ENCODE data around the gene TMEM179. TPM values are rescaled to one million over a fixed set of nuclear protein-coding genes. Genes with fewer than 3 reads are reported as not detected.
"Not testable (repeated sequence)": the region's sequence is repeated elsewhere in the genome, so short reads cannot be mapped to it uniquely, and the experiment has no call there.

TMEM179 gene
- total RNA-seq, 1 experiment from 2014 or later, result not detected

DNA sequence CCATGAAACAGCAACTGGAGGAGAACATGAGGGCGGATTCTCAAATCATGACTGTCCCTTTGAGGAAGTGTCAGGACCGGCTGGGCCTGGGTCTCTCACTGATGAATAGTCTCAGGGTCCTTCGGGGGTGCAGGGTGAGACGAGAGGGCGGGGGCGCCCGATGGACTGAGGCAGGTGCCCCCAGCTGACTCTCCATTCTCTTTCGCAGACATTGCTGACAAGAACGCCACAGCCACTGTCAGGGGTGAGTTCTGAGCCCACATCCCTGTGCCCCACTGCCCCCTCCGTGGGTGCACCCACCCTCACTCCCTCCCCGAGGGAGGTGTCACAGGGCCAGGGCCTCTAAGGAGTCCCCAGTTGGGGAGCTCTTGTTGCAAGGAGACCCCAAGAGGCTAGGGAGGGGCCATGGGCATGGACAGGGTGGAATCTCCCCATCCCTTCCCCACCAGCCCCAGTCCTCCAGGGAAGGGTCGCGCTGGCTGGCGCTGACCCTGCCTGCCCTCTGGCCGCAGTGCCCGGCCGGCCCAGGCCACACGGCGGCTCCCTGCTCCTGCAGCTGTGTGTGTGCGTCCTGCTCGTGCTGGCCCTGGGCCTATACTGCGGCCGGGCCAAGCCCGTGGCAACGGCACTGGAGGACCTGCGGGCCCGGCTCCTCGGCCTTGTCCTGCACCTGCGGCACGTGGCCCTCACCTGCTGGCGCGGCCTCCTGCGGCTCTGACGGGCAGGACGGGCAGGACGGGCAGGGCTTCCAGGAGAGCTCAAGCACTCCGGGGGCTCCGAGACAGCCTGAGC is 16.3 kb downstream of the TMEM179 start:
- no peak for DNase-seq (ENCODE audit: low spot score)

DNA sequence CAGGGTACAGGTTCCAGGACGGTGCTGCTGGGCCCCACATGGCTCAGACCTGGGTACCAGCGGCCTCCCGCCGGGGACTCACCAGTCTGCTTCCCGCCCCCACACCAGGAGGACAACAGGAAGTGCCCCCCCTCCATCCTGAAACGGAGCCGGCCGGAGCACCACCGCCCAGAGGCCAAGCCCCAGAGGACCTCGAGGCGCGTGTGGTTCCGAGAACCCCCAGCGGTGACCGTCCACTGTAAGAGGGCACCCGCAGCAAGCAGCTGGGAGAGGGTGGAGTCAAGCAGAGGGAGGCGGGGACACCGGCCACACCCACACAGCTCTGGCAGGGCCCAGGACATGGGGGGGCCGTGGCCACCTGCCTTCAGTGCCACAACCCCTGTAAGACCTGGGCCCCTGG is 16.9 kb downstream of the TMEM179 start:
- no peak for DNase-seq (ENCODE audit: low spot score)

GRCh38 chr14:104586832-104587620 is 17.5 kb downstream of the TMEM179 start:
- no peak for DNase-seq (ENCODE audit: low spot score)

DNA sequence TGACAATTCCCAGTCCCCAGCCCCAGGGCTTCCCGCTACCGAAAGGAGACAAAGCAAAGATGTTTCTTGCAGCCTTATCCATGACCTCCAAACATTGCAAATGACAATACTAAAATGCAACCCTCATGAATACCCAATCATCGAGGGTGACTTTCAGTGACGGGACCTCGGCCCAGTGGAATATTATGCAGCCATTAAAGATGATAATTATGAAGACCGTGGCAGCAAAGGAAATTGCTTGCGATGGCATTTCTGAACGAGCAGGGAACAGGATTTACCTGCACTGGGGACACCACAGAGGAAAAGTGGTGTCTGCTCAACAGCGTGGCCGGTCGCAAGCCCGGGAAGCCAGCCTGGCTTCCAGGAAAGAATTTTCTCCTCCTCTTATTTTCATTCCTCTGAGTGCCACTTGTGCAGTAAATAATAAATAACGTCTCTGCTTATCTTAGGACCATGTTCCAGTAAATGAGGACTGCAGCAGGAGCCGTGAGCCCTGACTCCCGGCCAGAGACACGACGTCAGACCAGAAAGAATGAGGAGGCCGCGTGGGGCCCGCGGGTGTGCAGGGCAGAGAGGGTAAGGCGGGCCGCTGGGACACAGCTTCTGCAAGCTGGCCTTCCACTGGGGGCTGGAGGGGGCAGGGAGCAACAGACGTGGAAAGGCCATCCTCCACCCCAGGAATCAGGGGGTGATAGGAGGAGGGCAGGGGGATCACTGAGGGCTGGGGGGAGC is 18.4 kb downstream of the TMEM179 start:
- no peak for DNase-seq (ENCODE audit: low spot score)

GRCh38 chr14:104584557-104584956 is 20.0 kb downstream of the TMEM179 start:
- no peak for DNase-seq (ENCODE audit: low spot score)

DNA sequence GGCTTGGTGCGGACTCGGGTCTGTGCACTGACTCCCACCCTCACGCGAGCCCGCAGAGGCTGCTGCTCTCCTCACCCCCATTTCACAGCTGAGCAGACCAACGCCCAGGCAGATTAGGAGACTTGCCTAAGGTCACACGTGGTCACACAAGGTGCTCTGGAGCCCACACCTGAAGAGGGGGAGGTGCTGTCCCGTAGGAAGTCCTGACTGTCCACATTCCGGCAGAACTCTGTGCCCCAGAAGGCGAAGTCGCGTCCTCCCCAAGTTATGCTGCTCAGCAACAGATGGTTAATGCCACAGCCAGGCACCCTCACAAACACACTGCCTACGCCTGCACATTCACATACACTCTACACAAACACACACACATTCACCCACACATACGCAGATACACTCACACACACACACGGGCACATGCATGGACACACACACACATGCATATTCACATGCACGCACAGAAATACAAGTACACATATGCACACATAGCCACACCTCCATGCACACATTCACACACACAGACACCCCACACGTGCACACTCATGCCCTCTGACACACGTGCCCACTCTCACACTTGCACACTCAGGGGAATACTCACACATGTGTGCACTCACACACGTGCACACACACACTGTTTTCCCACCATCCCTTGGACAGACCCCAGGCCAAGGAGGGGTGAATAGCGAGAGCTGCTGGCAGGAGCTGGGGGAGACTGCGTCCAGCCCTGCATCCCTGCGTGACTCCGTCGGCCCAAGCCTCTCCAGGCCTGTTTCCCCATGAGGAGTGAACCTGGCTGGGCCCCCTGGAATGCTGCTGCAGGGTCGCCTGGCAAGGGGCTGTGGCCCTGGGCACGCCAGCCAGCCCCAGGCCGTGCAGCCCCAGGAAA is 20.9 kb downstream of the TMEM179 start:
- no peak for DNase-seq (ENCODE audit: low spot score)

DNA sequence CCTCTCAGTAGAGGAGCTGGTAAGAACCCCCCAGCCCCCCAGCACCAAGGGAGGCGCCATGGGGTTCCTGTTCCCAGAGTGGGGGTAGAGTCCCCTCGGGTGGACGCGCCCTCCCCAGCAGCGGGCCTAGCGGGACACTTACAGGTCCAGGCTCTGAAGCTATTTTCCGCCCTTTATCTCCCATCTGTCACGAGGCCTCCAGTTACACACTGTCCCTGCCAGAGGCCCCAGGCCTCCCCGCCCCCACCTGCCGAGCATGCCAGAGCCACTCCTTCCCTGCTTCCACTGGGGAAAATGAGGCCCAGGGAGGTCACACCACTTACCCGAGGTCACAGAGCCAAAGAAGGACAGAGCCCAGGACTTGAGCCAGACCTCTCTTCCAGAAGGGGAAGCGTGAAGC is 21.9 kb downstream of the TMEM179 start:
- no peak for DNase-seq (ENCODE audit: low spot score)

- no peak for DNase-seq (ENCODE audit: low spot score)
Observed at GRCh38 chr14:104582005-104582404, 22.6 kb downstream of the TMEM179 start.

DNA sequence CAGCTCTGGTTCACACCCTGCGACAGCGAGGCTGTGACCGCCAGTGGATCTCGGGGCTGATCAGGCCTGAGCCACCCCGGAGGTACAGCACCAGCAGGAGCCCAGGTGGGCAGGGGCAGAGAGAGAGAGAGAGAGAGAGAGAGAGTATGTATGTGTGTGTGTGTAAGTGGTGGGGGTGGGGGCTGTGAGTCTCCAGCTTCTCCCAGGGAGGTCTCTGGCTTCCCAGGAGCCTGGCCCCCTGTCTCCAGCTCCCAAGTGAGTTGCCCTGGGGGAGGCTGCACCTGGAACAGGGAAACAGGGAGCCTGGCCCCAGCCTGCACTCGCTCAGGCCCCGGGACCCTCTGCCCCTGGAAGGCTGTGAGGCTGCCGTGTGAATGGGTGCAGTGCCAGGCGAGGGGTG is 23.1 kb downstream of the TMEM179 start:
- no peak for DNase-seq (ENCODE audit: low spot score)

GRCh38 chr14:104580961-104581360 is 23.6 kb downstream of the TMEM179 start:
- DNase-seq (ENCODE audit: low spot score), result peak; percentile 59

DNA sequence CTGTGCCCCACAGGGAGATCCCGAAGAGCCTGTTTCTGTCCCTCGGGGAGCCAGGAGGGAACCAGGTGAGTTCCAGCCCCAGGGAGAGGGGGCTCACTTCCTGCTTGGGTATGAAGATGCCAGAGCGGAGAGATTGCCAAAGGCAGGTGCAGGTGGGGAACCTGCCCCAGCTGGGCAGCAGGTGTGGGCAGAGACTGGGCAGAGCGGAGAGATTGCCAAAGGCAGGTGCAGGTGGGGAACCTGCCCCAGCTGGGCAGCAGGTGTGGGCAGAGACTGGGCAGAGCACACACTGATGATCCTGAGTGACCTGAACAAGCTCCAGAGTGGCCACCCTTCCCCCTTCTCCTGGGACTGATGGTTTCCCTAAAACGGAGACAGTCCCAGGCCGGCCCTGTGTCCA is 24.6 kb downstream of the TMEM179 start:
- DNase-seq (ENCODE audit: low spot score), result not testable (repeated sequence)

- no peak for DNase-seq (ENCODE audit: low spot score)
Observed at GRCh38 chr14:104579507-104579906, 25.1 kb downstream of the TMEM179 start, which contains the start of gene C14orf180. Gene C14orf180, plus strand, starts transcription at chr14:104579764. Its CDS starts 6,667 bp downstream, at chr14:104586431.

GRCh38 chr14:104578321-104578720 is 26.3 kb downstream of the TMEM179 start:
- no peak for DNase-seq (ENCODE audit: low spot score)

GRCh38 chr14:104577847-104578301 is 26.7 kb downstream of the TMEM179 start:
- DNase-seq (ENCODE audit: low spot score), result no peak

DNA sequence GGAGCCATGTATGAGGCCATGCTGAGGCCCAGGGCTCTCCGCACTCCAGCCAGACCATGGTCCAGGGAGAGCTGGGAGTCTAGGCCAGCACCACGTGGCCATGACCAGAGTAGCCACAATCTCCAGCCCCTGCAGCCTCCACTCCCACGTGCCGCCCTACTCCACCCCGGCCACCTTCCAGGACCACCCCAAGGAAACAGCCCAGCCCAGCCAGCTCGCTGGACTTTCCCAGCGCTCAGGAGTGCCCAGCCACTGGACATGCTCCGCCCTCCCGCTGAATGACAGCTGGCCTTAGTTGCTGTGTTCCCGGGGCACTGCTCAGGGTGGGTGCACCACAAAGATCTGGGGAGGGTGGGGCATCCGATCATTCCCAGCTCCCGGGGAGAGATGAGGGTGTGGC is 27.1 kb downstream of the TMEM179 start:
- DNase-seq (ENCODE audit: low spot score), result no peak

DNA sequence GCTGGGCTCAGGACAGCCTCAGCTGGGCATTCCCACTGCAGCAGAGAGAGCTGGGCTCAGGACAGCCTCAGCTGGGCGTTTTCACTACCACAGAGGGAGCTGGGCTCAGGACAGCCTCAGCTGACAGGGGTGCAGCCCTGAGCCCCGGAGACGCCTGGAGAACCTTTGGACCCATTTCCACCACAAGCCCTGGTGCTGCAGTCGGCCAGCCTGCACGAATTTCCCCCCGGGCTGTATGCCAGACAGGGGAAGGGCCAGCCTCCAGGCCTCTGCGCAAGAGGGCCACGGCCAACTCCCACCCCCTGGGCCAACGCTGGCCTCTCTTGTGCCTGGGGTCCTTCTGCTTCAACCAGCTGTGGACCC is 27.6 kb downstream of the TMEM179 start:
- peak; percentile 41 for DNase-seq (ENCODE audit: low spot score)

- peak; percentile 17 for DNase-seq (ENCODE audit: low spot score)
Observed at GRCh38 chr14:104576232-104576969, 28.2 kb downstream of the TMEM179 start.

DNA sequence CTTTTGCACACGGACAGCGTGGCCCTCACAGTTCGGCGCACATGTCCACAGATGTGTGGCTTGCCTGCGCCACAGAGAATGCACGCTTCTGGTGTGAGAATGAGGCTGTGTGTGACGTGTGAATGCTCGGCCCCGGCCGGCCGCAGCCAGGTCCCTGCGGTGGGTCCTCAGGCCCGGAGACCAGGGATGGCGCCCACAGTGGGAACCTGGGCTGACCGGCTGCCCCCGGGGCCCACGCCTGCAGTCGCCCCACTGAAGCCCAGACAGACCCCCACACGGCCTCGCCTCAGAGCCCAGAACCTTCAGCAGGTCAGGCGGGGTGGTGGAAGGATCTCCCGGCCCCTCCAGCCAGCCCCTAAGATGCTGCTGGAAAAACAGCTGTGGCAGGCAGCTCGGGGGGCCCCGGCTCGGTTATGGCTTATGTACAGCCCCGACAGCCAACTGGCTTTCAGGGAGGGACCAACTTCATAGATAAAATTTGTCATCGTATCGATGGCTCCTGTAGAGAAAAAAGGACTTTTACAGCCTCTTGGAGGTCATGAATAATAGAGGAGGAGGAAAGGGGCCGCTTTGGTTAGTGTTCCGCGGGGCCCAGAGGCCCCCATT is 29.5 kb downstream of the TMEM179 start:
- DNase-seq (ENCODE audit: low spot score), result no peak

DNA sequence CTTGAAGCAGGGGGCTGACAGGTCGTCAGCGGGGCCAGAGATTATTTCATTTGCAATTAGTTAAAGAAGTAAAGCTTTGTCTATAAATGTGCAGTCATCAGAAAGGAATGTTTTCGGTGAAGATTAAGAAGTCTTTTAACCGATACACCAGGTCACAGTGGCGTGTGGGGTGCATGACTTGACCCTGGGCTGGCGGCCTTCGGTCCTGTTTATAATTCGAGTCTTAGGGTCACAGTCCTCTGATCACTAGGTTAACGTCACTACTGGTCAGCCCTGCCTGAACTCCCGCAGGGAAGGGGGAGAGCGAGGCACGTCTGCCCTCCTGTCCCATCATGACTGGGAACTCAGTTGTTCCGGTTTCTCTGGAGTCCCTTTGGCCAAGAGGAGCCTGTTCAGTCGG is 30.0 kb downstream of the TMEM179 start:
- DNase-seq (ENCODE audit: low spot score), result no peak

- DNase-seq (ENCODE audit: low spot score), result no peak
Observed at GRCh38 chr14:104573930-104574329, 30.6 kb downstream of the TMEM179 start.
